AG04450 (cell line): ENCODE data around the gene PARP9. TPM values are rescaled to one million over a fixed set of nuclear protein-coding genes. Genes with fewer than 3 reads are reported as not detected.

Experiments used
- CTCF ChIA-PET: fragments of 300-600, 350-600 bp; formaldehyde crosslinking; extraction: SDS; loops from one replicate; lab custom pipeline; 2022; ENCODE audit warnings: antibody characterized with exemption, inconsistent platforms; lab: Charles Lee
- POLR2A ChIA-PET: fragments of 350-600 bp; formaldehyde crosslinking; extraction: SDS; loops from one replicate; lab custom pipeline; 2021; ENCODE audit warnings: antibody characterized with exemption, inconsistent platforms; lab: Yijun Ruan, JAX
- DNase-seq: peaks from one replicate; pipeline ENCODE4 v3.0.0-alpha.2; 2011; ENCODE audit warnings: low read depth, low spot score
- H3K27ac ChIP-seq: one replicate; pipeline ENCODE4 v1.5.1; 2012; ENCODE audit warnings: low read depth, low read length, control low read depth
- H3K27me3 ChIP-seq: one replicate; pipeline ENCODE4 v1.6.0; 2012; ENCODE audit warnings: low read length; ENCODE audit not compliant: control insufficient read depth, insufficient read depth
- H3K4me3 ChIP-seq: 2 replicates; pipeline ENCODE4 v1.5.1; 2011; ENCODE audit warnings: mild to moderate bottlenecking, low read depth, low read length, control low read depth
- H3K9me3 ChIP-seq: 2 replicates; pipeline ENCODE4 v1.5.1; 2012; ENCODE audit warnings: low read length; ENCODE audit not compliant: control insufficient read depth, insufficient read depth
- CTCF ChIP-seq: IDR thresholded peaks from 2 replicates; pipeline ENCODE4 v1.5.1; 2011; ENCODE audit warnings: low read depth, low read length, control low read depth, inconsistent platforms
- polyA plus RNA-seq: library from polyadenylated mRNA; depleted of rRNA; stranded (reverse); fragments of >200 nt; gene quantifications from 2 replicates; pipeline ENCODE4 v1.2.3, GENCODE V29; 2011

Gene PARP9
- polyA plus RNA-seq, 1 experiment = 24.4 TPM

GRCh38 chr3:122497425-122497824, 66.7 kb downstream of the PARP9 start:
- ChIA-PET CTCF (interaction anchor here (1.4 kb wide), 1 partner anchor 104 kb away, joined by 4 read pairs; no protein-coding TSS in a partner anchor), POLR2A (no interaction called here)
- Histone ChIP-seq H3K27ac (no peak overlapping the region), H3K4me3 (no peak overlapping the region), H3K9me3 (no peaks in the 10 kb centered on the region), H3K27me3 (no peaks in the 10 kb centered on the region)
- DNase-seq = peak; percentile 62
- no peak for TF ChIP-seq CTCF

DNA sequence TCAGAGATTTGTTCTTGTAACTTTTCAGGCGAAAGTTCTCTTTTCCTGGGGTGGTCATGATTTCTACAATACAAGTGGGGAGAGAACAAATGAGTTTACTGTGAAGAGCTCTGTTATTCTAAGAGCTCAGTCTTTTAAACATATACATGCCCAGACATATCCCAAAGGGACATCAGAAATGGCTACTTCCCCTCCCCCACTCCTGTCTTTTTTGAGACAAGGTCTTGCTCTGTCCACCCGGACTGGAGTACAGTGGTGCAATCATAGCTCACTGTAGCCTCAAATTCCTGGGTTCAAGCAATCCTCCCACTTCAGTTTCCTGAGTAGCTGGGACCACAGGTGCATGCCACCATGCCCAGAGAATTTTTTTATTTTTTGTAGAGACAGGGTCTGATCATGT, 67.6 kb downstream of the PARP9 start:
- DNase-seq = no peak
- no peaks in the 10 kb centered on the region for H3K27me3 ChIP-seq
- H3K9me3 ChIP-seq = no peaks in the 10 kb centered on the region
- H3K27ac ChIP-seq = no peak overlapping the region
- CTCF ChIA-PET = interaction anchor here (0.5 to 1.4 kb wide), 3 partner anchors 18 to 183 kb away, joined by 3 to 5 read pairs (median 4); partner anchors contain the start of gene KPNA1
- TF ChIP-seq CTCF = no peak
- POLR2A ChIA-PET = no interaction called here
- H3K4me3 ChIP-seq = no peak overlapping the region

- H3K27me3 ChIP-seq = no peaks in the 10 kb centered on the region
- H3K4me3 ChIP-seq = no peak overlapping the region
- POLR2A ChIA-PET = no interaction called here
- H3K27ac ChIP-seq = no peak overlapping the region
- DNase-seq = no peak
- TF ChIP-seq CTCF = no peak
- H3K9me3 ChIP-seq = no peaks in the 10 kb centered on the region
- CTCF ChIA-PET = interaction anchor here (1.3 kb wide), 1 partner anchor 19 kb away, joined by 3 read pairs; no protein-coding TSS in a partner anchor
Measured at GRCh38 chr3:122493296-122493695, 70.8 kb downstream of the PARP9 start.

DNA sequence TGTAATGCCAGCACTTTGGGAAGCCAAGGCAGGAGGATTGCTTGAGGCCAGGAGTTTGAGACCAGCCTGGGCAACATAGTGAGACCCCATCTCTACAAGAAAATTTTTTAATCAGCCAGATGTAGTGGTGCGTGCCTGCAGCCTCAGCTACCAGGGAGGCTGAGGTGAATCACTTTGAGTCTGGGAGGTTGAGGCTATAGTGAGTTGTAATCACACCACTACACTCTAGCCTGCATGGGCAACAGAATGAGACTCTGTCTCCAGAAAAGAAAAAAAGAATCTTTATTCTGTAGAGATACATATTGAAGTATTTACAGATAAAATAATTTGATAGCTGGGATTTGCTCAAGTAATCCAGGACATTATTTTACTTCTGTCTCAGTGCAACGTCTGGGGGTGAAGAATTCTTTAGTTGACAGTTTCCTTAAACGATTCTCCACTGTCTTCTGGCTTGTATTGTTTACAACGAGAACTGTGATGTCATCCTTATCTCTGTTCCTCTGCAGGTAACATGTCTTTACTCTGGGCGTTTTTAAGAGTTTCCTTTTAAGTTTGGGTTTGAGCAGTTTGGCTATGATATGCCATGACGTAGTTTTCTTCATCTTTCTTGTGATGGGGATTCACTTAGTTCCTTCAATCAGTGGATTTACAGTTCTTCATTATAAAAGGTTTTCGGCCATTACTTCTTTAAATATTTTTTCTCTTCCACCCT, 75.7 kb downstream of the PARP9 start:
- H3K9me3 ChIP-seq = no peaks in the 10 kb centered on the region
- TF ChIP-seq CTCF = no peak
- CTCF ChIA-PET = interaction anchor here (0.6 to 1.1 kb wide), 2 partner anchors 12 to 28 kb away, joined by 3 read pairs; no protein-coding TSS in a partner anchor
- H3K4me3 ChIP-seq = no peak overlapping the region
- H3K27ac ChIP-seq = no peak overlapping the region
- POLR2A ChIA-PET = interaction anchor here (0.6 kb wide), 1 partner anchor 34 kb away, joined by 4 read pairs; no protein-coding TSS in a partner anchor
- no peaks in the 10 kb centered on the region for H3K27me3 ChIP-seq
- no peak for DNase-seq

GRCh38 chr3:122484985-122485384, 79.1 kb downstream of the PARP9 start:
- no peaks in the 10 kb centered on the region for H3K9me3 ChIP-seq
- no peaks in the 10 kb centered on the region for H3K27me3 ChIP-seq
- CTCF ChIA-PET = interaction anchor here (0.7 kb wide), 1 partner anchor 180 kb away, joined by 4 read pairs; no protein-coding TSS in a partner anchor
- DNase-seq = no peak
- POLR2A ChIA-PET = no interaction called here
- no peak overlapping the region for H3K4me3 ChIP-seq
- H3K27ac ChIP-seq = no peak overlapping the region
- TF ChIP-seq CTCF = no peak
